ENCODE results near the gene C16orf95.
A peak's percentile ranks its signal among the peaks of the same experiment; 100 is the strongest.
"Not testable (repeated sequence)": the region's sequence is repeated elsewhere in the genome, so short reads cannot be mapped to it uniquely, and the experiment has no call there.

The C16orf95 gene

DNA sequence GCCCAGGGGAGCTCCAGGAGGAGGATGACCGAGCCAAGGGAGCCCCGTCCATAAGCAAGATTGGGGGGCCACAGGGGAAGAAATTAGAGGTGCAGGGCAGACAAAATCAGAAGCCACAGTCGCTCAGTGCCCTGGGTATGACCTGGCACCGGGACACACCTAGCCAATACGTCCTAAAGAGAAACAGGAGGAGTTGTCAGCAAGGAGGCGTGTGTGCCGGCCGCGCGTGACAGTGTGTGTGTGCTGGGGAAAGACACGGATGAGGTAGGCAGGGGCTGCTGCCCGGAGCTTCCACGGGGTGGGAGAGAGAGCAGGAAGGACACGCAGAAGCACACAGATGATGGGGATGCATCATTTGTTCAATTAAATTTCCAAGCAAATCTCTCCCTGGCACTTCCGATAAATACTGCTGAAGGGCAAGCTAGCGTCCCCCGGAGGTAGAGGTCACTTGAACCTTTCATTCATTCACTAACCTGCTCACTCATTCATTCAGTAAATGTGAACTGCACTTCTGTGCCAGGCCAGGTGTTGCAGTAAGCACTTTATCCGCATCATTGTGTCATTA, 38.0 kb downstream of the C16orf95 start:
- DNase-seq, result no peak

- peak; percentile 90 for DNase-seq
Observed at GRCh38 chr16:87278191-87279093, 38.8 kb downstream of the C16orf95 start.

DNA sequence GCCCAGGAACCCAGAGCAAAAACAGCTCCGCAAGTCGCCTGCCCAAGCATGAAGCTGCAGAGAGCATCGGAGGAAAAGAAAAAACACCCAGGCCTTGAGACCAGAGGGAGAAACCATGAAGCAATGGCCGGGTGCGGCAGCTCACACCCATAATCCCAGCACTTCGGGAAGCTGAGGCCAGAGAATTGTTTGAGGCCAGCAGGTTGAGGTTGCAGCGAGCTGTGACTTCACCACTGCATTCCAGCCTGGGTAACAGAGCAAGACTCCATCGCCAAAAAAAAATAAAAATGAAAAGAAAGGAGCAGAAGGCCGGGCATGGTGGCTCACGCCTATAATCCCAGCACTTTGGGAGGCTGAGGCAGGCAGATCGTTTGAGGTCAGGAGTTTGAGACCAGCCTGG, 40.3 kb downstream of the C16orf95 start:
- DNase-seq, result no peak

- DNase-seq, result no peak
Observed at GRCh38 chr16:87276091-87276701, 41.0 kb downstream of the C16orf95 start.

GRCh38 chr16:87274794-87275193, 42.4 kb downstream of the C16orf95 start:
- DNase-seq, result no peak

- no peak for DNase-seq
Observed at GRCh38 chr16:87273471-87274030, 43.6 kb downstream of the C16orf95 start.

DNA sequence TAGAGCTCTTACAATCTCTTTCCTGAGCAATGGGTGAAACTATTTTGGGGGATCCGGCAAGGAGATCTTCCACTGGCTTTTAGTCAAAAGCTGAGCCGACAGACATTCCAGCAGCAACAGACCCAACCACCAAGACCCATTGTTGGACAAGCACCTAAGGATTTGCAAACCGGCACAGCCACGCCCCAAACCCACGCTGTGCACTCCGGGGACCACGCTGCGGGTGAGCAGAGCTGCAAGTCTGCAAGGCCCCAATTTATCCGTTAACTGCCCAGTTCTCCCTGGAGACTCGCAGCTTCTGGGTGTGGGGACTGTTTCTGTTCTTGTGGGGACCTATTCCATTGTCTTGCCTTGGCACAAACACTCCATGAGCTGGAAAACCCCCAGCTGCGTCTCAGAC, 45.9 kb downstream of the C16orf95 start:
- DNase-seq, result no peak

DNA sequence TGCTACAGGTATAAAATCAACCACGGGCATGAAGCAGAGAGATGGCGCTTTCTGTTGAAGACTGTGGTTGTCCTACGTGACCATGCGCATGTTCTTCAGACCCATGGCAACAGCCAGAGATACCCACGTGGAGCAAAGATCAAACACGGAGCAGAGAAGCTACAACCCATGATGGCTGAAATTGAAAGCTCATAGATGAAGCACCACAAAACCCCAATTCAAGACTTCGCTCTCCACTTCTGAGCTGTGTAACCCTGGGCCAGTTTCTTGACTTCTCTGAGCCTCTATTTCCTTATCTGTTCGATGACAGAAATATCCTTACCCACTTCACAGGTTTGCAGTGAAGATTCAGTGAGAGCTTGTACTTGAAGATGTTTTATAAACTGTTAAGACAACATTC, 49.6 kb downstream of the C16orf95 start:
- peak; percentile 15 for DNase-seq

DNA sequence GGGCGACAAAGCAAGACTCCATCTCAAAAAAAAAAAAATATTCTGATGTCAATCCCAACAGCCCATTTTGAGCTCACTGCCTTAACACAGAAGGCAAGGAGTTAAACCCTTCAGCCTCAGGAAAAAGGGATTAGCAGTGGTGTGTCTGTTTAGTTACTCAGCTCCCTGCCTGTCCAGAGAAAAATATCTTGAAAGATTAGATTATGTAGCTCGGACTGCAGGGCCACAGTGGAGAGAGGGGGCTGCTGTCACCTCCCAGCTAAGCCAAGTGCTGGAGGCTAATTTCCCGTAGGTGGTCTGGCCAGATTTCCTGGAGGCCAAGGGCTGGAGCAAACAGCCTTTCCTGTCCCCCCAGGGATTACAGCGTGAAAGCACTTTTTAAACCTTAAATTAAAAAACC, 50.3 kb downstream of the C16orf95 start:
- no peak for DNase-seq

- no peak for DNase-seq
Observed at GRCh38 chr16:87265261-87265660, 51.9 kb downstream of the C16orf95 start.

DNA sequence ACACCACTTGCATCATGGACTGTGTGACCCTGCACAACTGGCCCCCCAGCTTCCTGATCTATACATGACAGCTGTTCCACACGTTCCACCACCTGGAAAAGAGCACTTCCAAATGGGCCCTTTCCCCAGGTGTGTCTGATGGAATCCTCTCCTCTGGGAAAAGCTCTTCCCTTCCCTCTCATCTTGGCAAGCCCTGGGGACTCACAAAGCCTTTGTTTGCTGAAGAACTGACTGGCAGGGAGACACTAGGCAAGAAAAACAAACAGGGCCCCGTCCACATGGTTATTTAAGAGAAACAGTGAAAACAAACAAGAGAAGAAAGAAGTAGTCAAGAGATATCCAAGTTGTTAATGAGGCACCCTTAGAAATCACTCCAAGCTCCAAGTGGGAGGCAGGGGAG, 52.6 kb downstream of the C16orf95 start:
- no peak for DNase-seq

DNA sequence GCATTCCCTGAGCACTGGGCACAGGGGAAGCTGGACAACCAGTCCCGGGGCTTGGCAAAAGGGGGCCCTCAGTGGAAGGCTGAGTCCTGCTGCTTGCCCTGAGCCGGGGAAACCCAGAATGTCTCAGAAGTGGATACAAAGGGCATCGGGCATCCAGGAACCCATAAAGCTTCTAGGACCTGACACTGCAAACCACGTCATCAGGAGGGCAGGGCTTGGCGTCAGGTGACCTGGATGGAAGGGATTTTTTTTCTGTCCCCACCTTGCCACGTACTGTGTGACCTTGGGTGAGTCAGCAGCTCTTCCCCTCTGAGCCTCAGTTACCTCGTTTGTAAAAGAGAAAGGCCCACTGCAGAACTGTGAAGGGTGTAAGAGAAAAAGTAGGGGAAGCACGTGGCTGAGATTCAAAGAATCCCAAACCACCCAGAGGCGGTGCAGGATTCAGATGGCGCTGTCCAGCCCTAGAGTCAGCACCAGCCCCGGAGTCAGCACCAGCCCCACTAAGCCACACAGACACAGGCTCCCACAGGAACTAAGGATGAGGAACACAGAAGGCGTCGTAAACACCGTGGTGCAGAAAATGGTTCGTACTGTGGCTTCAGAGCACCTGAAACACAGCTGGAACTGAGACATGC, 53.7 kb downstream of the C16orf95 start:
- no peak for DNase-seq

- DNase-seq, result no peak
Observed at GRCh38 chr16:87259431-87259830, 57.8 kb downstream of the C16orf95 start.

DNA sequence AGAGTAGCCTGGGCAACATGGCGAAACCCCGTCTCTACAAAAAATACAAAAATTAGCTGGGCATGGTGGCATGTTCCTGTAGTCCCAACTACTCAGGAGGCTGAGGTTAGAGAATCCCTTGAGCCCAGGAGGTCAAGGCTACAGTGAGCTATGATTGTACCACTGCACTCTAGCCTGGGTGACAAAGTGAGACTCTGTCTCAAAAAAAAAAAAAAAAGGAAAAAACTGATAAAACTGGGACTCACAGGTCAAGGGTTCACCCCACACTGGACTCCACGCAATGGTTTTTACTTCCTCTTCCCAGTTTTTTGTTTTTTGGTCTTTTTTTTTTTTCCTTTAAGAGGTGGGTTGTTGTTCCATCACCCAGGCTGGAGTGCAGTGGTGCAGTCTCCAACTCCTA, 58.5 kb downstream of the C16orf95 start:
- not testable (repeated sequence) for DNase-seq

DNA sequence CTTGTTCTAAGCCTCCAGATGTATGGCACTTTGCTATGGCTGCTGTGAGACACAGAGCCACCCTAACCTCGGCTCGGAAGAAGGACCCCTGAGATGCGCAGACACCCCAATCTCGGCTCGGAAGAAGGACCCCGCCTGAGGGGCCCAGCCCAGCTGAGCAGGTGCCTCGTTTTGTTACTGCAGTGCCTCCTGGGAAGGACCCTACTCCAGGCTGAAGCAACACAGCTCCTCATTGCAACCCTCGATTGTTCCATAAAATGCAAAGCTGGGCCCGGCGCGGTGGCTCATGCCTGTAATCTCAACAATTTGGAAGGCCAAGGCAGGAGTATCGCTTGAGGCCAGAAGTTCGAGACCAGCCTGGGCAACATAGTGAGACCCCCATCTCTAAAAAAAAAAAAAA, 61.3 kb downstream of the C16orf95 start:
- no peak for DNase-seq

- DNase-seq, result no peak
Observed at GRCh38 chr16:87254734-87255133, 62.5 kb downstream of the C16orf95 start.

DNA sequence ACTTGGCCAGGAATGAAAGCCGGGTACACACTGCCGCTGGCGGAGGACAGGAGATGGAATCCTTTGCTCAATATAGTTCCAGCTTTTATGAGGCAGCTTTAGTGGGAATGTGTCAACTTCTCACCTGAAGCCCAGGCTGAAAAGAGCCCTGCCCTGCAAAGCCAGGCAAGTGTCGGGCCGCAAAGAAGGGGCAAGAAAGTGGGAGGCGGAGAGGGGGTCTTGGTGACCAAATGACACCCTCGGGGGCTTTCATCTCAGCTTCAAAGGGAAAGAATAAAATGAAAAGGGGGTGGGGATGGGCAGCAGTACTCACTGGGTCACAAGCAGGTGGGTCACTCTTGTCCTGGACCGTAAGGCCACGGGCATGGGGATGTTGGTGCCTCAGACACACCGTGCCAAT, 62.9 kb downstream of the C16orf95 start:
- DNase-seq, result no peak

- DNase-seq, result no peak
Observed at GRCh38 chr16:87253536-87253935, 63.7 kb downstream of the C16orf95 start.
